ENCODE data around the gene A3GALT2. TPM values are rescaled to one million over a fixed set of nuclear protein-coding genes. Genes with fewer than 3 reads are reported as not detected.

Gene A3GALT2
- total and polyA plus RNA-seq, 9 of the 15 experiments (the other 6 are each of a cell fraction or from before 2014, with no cell fraction given), result not detected

DNA sequence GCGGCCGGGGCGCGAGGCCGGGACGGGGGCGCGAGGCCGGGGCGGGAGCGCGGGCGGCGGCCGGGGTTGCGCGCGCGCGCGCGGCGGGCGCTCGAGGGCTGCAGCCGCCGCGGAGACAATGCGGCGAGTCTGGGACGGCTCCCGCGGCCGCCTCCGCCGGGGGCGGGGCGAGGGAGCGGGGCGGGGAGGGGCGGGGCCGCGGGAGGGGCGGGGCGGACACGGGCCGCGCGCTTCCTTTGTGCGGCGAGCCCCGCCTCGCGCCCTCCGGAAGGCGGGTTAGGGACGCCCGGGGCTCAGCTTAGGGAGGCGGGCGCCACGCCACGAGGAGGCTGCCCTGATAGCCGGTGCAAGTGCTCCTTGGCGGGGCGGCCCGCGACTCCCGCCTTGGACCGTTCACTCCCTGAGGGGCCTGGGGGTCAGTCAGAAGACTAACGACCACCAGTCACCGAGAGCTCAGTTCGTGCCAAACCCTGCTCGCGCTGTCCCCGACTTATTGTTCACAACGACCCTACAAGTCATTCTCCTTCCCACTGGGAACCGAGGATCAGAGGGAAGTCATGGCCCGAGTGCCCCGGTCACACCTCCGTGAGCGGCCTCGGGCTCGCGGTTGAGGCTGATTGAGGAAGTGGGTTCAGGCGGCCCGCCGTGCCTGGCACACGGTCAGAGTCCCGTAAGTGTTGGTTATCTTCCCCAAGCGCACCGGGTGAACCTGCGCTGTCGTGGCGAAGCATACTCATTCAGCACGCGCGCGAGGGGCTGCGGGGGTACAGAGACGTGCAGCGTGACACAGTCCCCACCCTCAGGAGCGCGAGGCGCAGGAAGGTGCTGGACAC lies 29.1 kb upstream of the A3GALT2 start (continued):
- TF ChIP-seq, protein P1, sequence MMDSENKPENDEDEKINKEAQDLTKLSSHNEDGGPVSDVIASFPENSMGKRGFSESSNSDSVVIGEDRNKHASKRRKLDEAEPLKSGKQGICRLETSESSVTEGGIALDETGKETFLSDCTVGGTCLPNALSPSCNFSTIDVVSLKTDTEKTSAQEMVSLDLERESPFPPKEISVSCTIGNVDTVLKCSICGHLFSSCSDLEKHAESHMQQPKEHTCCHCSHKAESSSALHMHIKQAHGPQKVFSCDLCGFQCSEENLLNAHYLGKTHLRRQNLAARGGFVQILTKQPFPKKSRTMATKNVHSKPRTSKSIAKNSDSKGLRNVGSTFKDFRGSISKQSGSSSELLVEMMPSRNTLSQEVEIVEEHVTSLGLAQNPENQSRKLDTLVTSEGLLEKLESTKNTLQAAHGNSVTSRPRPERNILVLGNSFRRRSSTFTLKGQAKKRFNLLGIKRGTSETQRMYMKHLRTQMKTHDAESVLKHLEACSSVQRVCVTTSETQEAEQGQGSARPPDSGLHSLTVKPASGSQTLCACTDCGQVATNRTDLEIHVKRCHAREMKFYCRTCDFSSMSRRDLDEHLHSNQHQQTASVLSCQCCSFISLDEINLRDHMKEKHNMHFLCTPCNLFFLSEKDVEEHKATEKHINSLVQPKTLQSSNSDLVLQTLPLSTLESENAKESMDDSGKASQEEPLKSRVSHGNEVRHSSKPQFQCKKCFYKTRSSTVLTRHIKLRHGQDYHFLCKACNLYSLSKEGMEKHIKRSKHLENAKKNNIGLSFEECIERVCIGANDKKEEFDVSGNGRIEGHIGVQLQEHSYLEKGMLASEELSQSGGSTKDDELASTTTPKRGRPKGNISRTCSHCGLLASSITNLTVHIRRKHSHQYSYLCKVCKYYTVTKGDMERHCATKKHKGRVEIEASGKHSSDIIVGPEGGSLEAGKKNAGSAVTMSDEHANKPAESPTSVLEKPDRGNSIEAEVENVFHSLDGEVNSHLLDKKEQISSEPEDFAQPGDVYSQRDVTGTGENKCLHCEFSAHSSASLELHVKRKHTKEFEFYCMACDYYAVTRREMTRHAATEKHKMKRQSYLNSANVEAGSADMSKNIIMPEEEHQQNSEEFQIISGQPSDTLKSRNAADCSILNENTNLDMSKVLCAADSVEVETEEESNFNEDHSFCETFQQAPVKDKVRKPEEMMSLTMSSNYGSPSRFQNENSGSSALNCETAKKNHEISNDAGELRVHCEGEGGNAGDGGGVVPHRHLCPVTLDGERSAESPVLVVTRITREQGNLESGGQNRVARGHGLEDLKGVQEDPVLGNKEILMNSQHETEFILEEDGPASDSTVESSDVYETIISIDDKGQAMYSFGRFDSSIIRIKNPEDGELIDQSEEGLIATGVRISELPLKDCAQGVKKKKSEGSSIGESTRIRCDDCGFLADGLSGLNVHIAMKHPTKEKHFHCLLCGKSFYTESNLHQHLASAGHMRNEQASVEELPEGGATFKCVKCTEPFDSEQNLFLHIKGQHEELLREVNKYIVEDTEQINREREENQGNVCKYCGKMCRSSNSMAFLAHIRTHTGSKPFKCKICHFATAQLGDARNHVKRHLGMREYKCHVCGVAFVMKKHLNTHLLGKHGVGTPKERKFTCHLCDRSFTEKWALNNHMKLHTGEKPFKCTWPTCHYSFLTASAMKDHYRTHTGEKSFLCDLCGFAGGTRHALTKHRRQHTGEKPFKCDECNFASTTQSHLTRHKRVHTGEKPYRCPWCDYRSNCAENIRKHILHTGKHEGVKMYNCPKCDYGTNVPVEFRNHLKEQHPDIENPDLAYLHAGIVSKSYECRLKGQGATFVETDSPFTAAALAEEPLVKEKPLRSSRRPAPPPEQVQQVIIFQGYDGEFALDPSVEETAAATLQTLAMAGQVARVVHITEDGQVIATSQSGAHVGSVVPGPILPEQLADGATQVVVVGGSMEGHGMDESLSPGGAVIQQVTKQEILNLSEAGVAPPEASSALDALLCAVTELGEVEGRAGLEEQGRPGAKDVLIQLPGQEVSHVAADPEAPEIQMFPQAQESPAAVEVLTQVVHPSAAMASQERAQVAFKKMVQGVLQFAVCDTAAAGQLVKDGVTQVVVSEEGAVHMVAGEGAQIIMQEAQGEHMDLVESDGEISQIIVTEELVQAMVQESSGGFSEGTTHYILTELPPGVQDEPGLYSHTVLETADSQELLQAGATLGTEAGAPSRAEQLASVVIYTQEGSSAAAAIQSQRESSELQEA (IDR thresholded peaks at IDR 0.05; ENCODE audit: low read depth), result no peak
- TF ChIP-seq, protein P2, sequence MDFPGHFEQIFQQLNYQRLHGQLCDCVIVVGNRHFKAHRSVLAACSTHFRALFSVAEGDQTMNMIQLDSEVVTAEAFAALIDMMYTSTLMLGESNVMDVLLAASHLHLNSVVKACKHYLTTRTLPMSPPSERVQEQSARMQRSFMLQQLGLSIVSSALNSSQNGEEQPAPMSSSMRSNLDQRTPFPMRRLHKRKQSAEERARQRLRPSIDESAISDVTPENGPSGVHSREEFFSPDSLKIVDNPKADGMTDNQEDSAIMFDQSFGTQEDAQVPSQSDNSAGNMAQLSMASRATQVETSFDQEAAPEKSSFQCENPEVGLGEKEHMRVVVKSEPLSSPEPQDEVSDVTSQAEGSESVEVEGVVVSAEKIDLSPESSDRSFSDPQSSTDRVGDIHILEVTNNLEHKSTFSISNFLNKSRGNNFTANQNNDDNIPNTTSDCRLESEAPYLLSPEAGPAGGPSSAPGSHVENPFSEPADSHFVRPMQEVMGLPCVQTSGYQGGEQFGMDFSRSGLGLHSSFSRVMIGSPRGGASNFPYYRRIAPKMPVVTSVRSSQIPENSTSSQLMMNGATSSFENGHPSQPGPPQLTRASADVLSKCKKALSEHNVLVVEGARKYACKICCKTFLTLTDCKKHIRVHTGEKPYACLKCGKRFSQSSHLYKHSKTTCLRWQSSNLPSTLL (IDR thresholded peaks at IDR 0.05), result no peak
- TF ChIP-seq ZNF583 (CRISPR knock-in tag; IDR thresholded peaks at IDR 0.05) (0 out of 2 replicates have a peak, but pooled peaks have one; percentile 54), ZNF764 (CRISPR knock-in tag; IDR thresholded peaks at IDR 0.05; ENCODE audit: low read depth) (0 out of 2 replicates have a peak, but pooled peaks have one; percentile 11), CBFB (CRISPR knock-in tag; IDR thresholded peaks at IDR 0.05) (peak; percentile 83), RCOR1 (IDR thresholded peaks at IDR 0.05; ENCODE audit: borderline replicate concordance in 1 of 2, low read depth in 2 of 2, low read length in 2 of 2) (no peak), ZNF274 (IDR thresholded peaks at IDR 0.05; ENCODE audit: borderline replicate concordance, low read depth, low read length) (no peak), MCM3 (IDR thresholded peaks at IDR 0.05) (no peak), NFE2 (IDR thresholded peaks at IDR 0.05; ENCODE audit: low read depth) (no peak), ZNF75A (CRISPR knock-in tag; IDR thresholded peaks at IDR 0.05) (no peak), ZC3H8 (IDR thresholded peaks at IDR 0.05) (no peak), BRCA1 (IDR thresholded peaks at IDR 0.05) (no peak), BRCA1 (CRISPR knock-in tag; IDR thresholded peaks at IDR 0.05) (no peak)
- TF ChIP-seq, protein P3, sequence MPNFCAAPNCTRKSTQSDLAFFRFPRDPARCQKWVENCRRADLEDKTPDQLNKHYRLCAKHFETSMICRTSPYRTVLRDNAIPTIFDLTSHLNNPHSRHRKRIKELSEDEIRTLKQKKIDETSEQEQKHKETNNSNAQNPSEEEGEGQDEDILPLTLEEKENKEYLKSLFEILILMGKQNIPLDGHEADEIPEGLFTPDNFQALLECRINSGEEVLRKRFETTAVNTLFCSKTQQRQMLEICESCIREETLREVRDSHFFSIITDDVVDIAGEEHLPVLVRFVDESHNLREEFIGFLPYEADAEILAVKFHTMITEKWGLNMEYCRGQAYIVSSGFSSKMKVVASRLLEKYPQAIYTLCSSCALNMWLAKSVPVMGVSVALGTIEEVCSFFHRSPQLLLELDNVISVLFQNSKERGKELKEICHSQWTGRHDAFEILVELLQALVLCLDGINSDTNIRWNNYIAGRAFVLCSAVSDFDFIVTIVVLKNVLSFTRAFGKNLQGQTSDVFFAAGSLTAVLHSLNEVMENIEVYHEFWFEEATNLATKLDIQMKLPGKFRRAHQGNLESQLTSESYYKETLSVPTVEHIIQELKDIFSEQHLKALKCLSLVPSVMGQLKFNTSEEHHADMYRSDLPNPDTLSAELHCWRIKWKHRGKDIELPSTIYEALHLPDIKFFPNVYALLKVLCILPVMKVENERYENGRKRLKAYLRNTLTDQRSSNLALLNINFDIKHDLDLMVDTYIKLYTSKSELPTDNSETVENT (CRISPR knock-in tag; IDR thresholded peaks at IDR 0.05), result peak; percentile 40
- TF ChIP-seq, protein P4, sequence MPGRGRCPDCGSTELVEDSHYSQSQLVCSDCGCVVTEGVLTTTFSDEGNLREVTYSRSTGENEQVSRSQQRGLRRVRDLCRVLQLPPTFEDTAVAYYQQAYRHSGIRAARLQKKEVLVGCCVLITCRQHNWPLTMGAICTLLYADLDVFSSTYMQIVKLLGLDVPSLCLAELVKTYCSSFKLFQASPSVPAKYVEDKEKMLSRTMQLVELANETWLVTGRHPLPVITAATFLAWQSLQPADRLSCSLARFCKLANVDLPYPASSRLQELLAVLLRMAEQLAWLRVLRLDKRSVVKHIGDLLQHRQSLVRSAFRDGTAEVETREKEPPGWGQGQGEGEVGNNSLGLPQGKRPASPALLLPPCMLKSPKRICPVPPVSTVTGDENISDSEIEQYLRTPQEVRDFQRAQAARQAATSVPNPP (IDR thresholded peaks at IDR 0.05; ENCODE audit: borderline replicate concordance, insufficient read depth, insufficient read length), result no peak
